ENCODE results near the gene BRD1. TPM values are rescaled to one million over a fixed set of nuclear protein-coding genes. Genes with fewer than 3 reads are reported as not detected.
A peak's percentile ranks its signal among the peaks of the same experiment; 100 is the strongest.

The BRD1 gene
- total and polyA plus RNA-seq, 12 donors, result 8.2 to 23.2 (median 16.9) TPM

GRCh38 chr22:49771266-49772065, 56.2 kb downstream of the BRD1 start:
- Histone ChIP-seq H3K27ac (no peak overlapping the region), H3K4me1 (peaks cover 0 to 10% (median 0%) of the 10 kb centered on the region in 9 donors), H3K9me3 (peaks cover 0 to 14% (median 9%) of the 10 kb centered on the region in 11 donors), H3K36me3 (peaks cover 5 to 47% (median 31%) of the 10 kb centered on the region in 9 donors), H3K27me3 (no peaks in the 10 kb centered on the region), H3K4me3 (no peak overlapping the region)
- TF ChIP-seq CTCF (IDR thresholded peaks at IDR 0.05), result no peak
- intact Hi-C loops (cut with DNase I), result loop anchor here in 3 of 10 donors (5.0 to 10.0 kb wide), 2 partner anchors 51 to 143 kb away; partner anchors contain the start of genes ALG12 (in 2 of the 3) and CRELD2 (in 2 of the 3)
- WGBS, 2 donors, result 56 to 60% methylated on average over 48 to 64 of the region's 64 CpGs
- DNase-seq, result no peak
- ATAC-seq, result no peak

GRCh38 chr22:49770547-49771265, 57.0 kb downstream of the BRD1 start:
- H3K9me3 ChIP-seq, result peaks cover 0 to 21% (median 15%) of the 10 kb centered on the region in 11 donors
- no peak for DNase-seq
- intact Hi-C loops (cut with DNase I), result loop anchor here in 3 of 10 donors (5.0 to 10.0 kb wide), 2 partner anchors 52 to 144 kb away; partner anchors contain the start of genes ALG12 (in 2 of the 3) and CRELD2 (in 2 of the 3)

GRCh38 chr22:49769691-49770546, 57.8 kb downstream of the BRD1 start:
- Histone ChIP-seq H3K27me3 (no peaks in the 10 kb centered on the region), H3K9me3 (peaks cover 0 to 27% (median 15%) of the 10 kb centered on the region in 11 donors), H3K27ac (no peak overlapping the region), H3K36me3 (peaks cover 2 to 33% (median 25%) of the 10 kb centered on the region in 9 donors), H3K4me3 (no peak overlapping the region), H3K4me1 (peaks cover 0 to 10% (median 0%) of the 10 kb centered on the region in 9 donors)
- 78 to 83% methylated on average over 22 of the region's 22 CpGs for WGBS, 2 donors
- DNase-seq (no peak), ATAC-seq (peak in 1 of 8 donors; percentile 27)
- TF ChIP-seq CTCF (IDR thresholded peaks at IDR 0.05), result no peak
- intact Hi-C loops (cut with DNase I), result loop anchor here in 9 of 10 donors (5.0 to 10.0 kb wide), 7 partner anchors 52 to 265 kb away; partner anchors contain the start of genes ALG12 (in 6 of the 9) and CRELD2 (in 6 of the 9)

More at GRCh38 chr22:49770547-49771265, 57.0 kb downstream of the BRD1 start:
- 75 to 78% methylated on average over 28 to 29 of the region's 29 CpGs for WGBS, 2 donors
- peak in 1 of 8 donors; percentile 19 for ATAC-seq
- no peaks in the 10 kb centered on the region for H3K27me3 ChIP-seq
- peaks cover 0 to 10% (median 0%) of the 10 kb centered on the region in 9 donors for H3K4me1 ChIP-seq
- no peak overlapping the region for H3K4me3 ChIP-seq
- no peak overlapping the region for H3K27ac ChIP-seq
- H3K36me3 ChIP-seq, result peaks cover 5 to 40% (median 30%) of the 10 kb centered on the region in 9 donors
- TF ChIP-seq CTCF (IDR thresholded peaks at IDR 0.05), result no peak
